RCC 7860 (cell line): ENCODE results near the gene TSC2.
"Not testable (repeated sequence)": the region's sequence is repeated elsewhere in the genome, so short reads cannot be mapped to it uniquely, and the experiment has no call there.

Experiments used
- DNase-seq: peaks from one replicate; pipeline ENCODE4 v3.0.0-alpha.2; 2015; ENCODE audit warnings: low spot score
- FAIRE-seq: peaks from 2 replicates; lab custom pipeline; 2012; peaks lifted over from hg19 to GRCh38; lab: Jason Lieb, UNC

The TSC2 gene

GRCh38 chr16:2096853-2097595 is 49.2 kb downstream of the TSC2 start:
- FAIRE-seq, result peak; percentile 66
- DNase-seq, result peak; percentile 75

- not testable (repeated sequence) for FAIRE-seq
Measured at GRCh38 chr16:2097689-2098088, 49.9 kb downstream of the TSC2 start.

GRCh38 chr16:2101581-2101980 is 53.8 kb downstream of the TSC2 start:
- DNase-seq, FAIRE-seq: not testable (repeated sequence)

More at GRCh38 chr16:2097689-2098088, 49.9 kb downstream of the TSC2 start:
- DNase-seq, result not testable (repeated sequence)

- no peak for FAIRE-seq
Measured at GRCh38 chr16:2102471-2102870, 54.7 kb downstream of the TSC2 start.

GRCh38 chr16:2104464-2104863 is 56.7 kb downstream of the TSC2 start:
- DNase-seq, FAIRE-seq: not testable (repeated sequence)

More at GRCh38 chr16:2102471-2102870, 54.7 kb downstream of the TSC2 start:
- no peak for DNase-seq

GRCh38 chr16:2105291-2105690 is 57.5 kb downstream of the TSC2 start:
- not testable (repeated sequence) for DNase-seq, FAIRE-seq

GRCh38 chr16:2105769-2106168 is 58.0 kb downstream of the TSC2 start:
- FAIRE-seq, DNase-seq: not testable (repeated sequence)

GRCh38 chr16:2106211-2106610 is 58.4 kb downstream of the TSC2 start:
- not testable (repeated sequence) for FAIRE-seq, DNase-seq

GRCh38 chr16:2107121-2107790 is 59.5 kb downstream of the TSC2 start:
- DNase-seq, result peak; percentile 47
- not testable (repeated sequence) for FAIRE-seq

GRCh38 chr16:2107791-2108125 is 60.0 kb downstream of the TSC2 start:
- not testable (repeated sequence) for DNase-seq, FAIRE-seq

GRCh38 chr16:2108446-2109270 is 60.9 kb downstream of the TSC2 start:
- not testable (repeated sequence) for FAIRE-seq, DNase-seq

- FAIRE-seq, DNase-seq: not testable (repeated sequence)
Measured at GRCh38 chr16:2109271-2109580, 61.4 kb downstream of the TSC2 start.

GRCh38 chr16:2109872-2110271 is 62.1 kb downstream of the TSC2 start:
- not testable (repeated sequence) for FAIRE-seq, DNase-seq

- not testable (repeated sequence) for DNase-seq
Measured at GRCh38 chr16:2110332-2111008, 62.7 kb downstream of the TSC2 start.

GRCh38 chr16:2111009-2111353 is 63.2 kb downstream of the TSC2 start:
- not testable (repeated sequence) for DNase-seq, FAIRE-seq

More at GRCh38 chr16:2110332-2111008, 62.7 kb downstream of the TSC2 start:
- FAIRE-seq, result not testable (repeated sequence)

GRCh38 chr16:2111412-2112335 is 63.9 kb downstream of the TSC2 start:
- not testable (repeated sequence) for DNase-seq, FAIRE-seq

- FAIRE-seq, result not testable (repeated sequence)
Measured at GRCh38 chr16:2112539-2113106, 64.8 kb downstream of the TSC2 start.

GRCh38 chr16:2114225-2114624 is 66.4 kb downstream of the TSC2 start:
- not testable (repeated sequence) for DNase-seq, FAIRE-seq

More at GRCh38 chr16:2112539-2113106, 64.8 kb downstream of the TSC2 start:
- DNase-seq, result not testable (repeated sequence)
